Measurements from ENCODE around the gene AGAP1. TPM values are rescaled to one million over a fixed set of nuclear protein-coding genes. Genes with fewer than 3 reads are reported as not detected.

AGAP1 gene
- total RNA-seq, 1 donor from 2014 or later: 39.4 TPM

DNA sequence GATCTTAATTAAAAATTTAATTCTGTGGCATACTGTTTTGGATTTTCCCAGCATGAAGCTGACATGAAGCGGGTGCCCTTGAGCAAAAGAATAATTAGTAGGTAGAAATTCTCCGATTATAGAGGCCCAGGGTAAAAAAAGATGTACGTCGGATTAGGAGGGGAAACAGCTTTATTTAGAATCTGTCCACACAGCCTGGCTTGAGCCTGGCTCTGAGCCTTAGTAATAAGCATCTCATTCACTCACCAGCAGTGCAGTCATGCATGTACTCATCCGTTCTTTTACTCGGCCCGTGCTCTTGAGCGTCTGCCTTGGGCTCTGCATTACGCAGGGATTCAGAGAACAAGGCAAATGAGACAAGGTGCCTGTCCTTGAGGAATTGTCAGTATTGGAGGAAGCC is 219.3 kb downstream of the AGAP1 start:
- Mint-ChIP-seq H3K27me3 (ENCODE audit: low read depth, unreplicated experiment) (no peaks in the 10 kb centered on the region), H3K4me3 (ENCODE audit: unreplicated experiment) (no peak overlapping the region), H3K9me3 (ENCODE audit: unreplicated experiment) (no peaks in the 10 kb centered on the region), H3K36me3 (ENCODE audit: low read depth, unreplicated experiment) (peaks cover 7% of the 10 kb centered on the region), H3K27ac (ENCODE audit: unreplicated experiment) (no peak overlapping the region), H3K4me1 (ENCODE audit: low read depth, unreplicated experiment) (peaks cover 24% of the 10 kb centered on the region)
- no peak for DNase-seq (ENCODE audit: low read depth)
- no peak overlapping the region for H3K9ac ChIP-seq (ENCODE audit: low read length)
- no peaks in the 10 kb centered on the region for H3K36me3 ChIP-seq (ENCODE audit: insufficient read depth, low read length)
- H3K27ac ChIP-seq (ENCODE audit: low read depth, low read length): no peak overlapping the region
- H3K27me3 ChIP-seq (ENCODE audit: insufficient read depth, low read length): no peaks in the 10 kb centered on the region
- H4K20me1 ChIP-seq (ENCODE audit: insufficient read depth, low read length): peaks cover 49% of the 10 kb centered on the region
- H3K79me2 ChIP-seq (ENCODE audit: insufficient read depth, low read length): no peaks in the 10 kb centered on the region
- H3K4me3 ChIP-seq (ENCODE audit: insufficient read depth, low read depth, low read length): no peak overlapping the region
- H2AFZ ChIP-seq (ENCODE audit: low read depth, low read length): no peak overlapping the region
- no peak for FAIRE-seq
- no peak overlapping the region for H3K4me2 ChIP-seq (ENCODE audit: low read length)
- H3K4me1 ChIP-seq (ENCODE audit: insufficient read depth, low read length): peaks cover 18% of the 10 kb centered on the region
- H3K9me3 ChIP-seq (ENCODE audit: insufficient read depth, low read depth, low read length): no peaks in the 10 kb centered on the region
- TF ChIP-seq EZH2 (IDR thresholded peaks at IDR 0.05; ENCODE audit: insufficient read depth, low read length): no peak
- TF ChIP-seq, protein P1, sequence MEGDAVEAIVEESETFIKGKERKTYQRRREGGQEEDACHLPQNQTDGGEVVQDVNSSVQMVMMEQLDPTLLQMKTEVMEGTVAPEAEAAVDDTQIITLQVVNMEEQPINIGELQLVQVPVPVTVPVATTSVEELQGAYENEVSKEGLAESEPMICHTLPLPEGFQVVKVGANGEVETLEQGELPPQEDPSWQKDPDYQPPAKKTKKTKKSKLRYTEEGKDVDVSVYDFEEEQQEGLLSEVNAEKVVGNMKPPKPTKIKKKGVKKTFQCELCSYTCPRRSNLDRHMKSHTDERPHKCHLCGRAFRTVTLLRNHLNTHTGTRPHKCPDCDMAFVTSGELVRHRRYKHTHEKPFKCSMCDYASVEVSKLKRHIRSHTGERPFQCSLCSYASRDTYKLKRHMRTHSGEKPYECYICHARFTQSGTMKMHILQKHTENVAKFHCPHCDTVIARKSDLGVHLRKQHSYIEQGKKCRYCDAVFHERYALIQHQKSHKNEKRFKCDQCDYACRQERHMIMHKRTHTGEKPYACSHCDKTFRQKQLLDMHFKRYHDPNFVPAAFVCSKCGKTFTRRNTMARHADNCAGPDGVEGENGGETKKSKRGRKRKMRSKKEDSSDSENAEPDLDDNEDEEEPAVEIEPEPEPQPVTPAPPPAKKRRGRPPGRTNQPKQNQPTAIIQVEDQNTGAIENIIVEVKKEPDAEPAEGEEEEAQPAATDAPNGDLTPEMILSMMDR (IDR thresholded peaks at IDR 0.05; ENCODE audit: insufficient read depth, low read depth, low read length): no peak

- no peak overlapping the region for H2AFZ ChIP-seq (ENCODE audit: low read depth, low read length)
- Mint-ChIP-seq H3K9me3 (ENCODE audit: unreplicated experiment) (no peaks in the 10 kb centered on the region), H3K36me3 (ENCODE audit: low read depth, unreplicated experiment) (peaks cover 9% of the 10 kb centered on the region), H3K4me1 (ENCODE audit: low read depth, unreplicated experiment) (peaks cover 16% of the 10 kb centered on the region), H3K27me3 (ENCODE audit: low read depth, unreplicated experiment) (no peaks in the 10 kb centered on the region), H3K27ac (ENCODE audit: unreplicated experiment) (no peak overlapping the region), H3K4me3 (ENCODE audit: unreplicated experiment) (no peak overlapping the region)
- DNase-seq (ENCODE audit: low read depth) (no peak), FAIRE-seq (no peak)
- H3K9ac ChIP-seq (ENCODE audit: low read length): no peak overlapping the region
- TF ChIP-seq, protein P1 (IDR thresholded peaks at IDR 0.05; ENCODE audit: insufficient read depth, low read depth, low read length): no peak
- TF ChIP-seq EZH2 (IDR thresholded peaks at IDR 0.05; ENCODE audit: insufficient read depth, low read length): no peak
- no peaks in the 10 kb centered on the region for H3K36me3 ChIP-seq (ENCODE audit: insufficient read depth, low read length)
- H3K79me2 ChIP-seq (ENCODE audit: insufficient read depth, low read length): no peaks in the 10 kb centered on the region
- no peak overlapping the region for H3K4me3 ChIP-seq (ENCODE audit: insufficient read depth, low read depth, low read length)
- H3K4me2 ChIP-seq (ENCODE audit: low read length): no peak overlapping the region
- H3K9me3 ChIP-seq (ENCODE audit: insufficient read depth, low read depth, low read length): no peaks in the 10 kb centered on the region
- no peaks in the 10 kb centered on the region for H3K4me1 ChIP-seq (ENCODE audit: insufficient read depth, low read length)
- H3K27me3 ChIP-seq (ENCODE audit: insufficient read depth, low read length): no peaks in the 10 kb centered on the region
- peaks cover 44% of the 10 kb centered on the region for H4K20me1 ChIP-seq (ENCODE audit: insufficient read depth, low read length)
- H3K27ac ChIP-seq (ENCODE audit: low read depth, low read length): no peak overlapping the region
Measured at GRCh38 chr2:235715601-235716000, 221.8 kb downstream of the AGAP1 start.

DNA sequence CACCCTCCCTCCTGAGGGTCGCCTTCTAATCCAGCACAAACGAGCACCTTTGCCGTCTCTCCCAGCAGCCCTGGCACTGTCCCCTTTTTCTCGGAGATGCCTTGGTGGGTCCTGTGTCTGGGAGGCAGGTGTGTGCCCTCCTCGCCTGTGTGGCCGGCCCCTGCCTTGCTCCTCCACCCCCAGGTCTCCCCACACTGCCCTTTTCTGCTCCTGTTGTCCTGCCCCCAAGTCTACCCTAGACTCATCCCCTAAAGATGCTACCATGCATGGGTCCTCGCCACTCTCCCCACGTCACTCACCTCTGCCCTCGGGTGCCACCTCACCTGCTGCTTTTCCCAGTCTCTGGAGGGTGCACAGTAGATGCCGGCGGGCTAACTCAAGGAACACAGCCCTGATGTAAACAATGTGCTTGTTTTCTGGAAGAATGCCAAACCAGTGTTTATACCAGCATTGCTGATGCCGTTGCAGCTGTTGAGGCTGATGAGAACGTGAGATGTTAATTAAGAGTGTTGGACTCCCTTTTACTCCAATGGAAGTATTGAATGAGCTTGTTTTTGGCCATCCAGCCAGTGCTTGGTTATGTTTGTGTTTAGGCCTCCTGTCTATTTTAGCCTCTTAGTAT is 223.1 kb downstream of the AGAP1 start:
- Mint-ChIP-seq H3K36me3 (ENCODE audit: low read depth, unreplicated experiment) (peaks cover 14% of the 10 kb centered on the region), H3K9me3 (ENCODE audit: unreplicated experiment) (no peaks in the 10 kb centered on the region), H3K27me3 (ENCODE audit: low read depth, unreplicated experiment) (no peaks in the 10 kb centered on the region), H3K4me3 (ENCODE audit: unreplicated experiment) (no peak overlapping the region), H3K4me1 (ENCODE audit: low read depth, unreplicated experiment) (peaks cover 18% of the 10 kb centered on the region), H3K27ac (ENCODE audit: unreplicated experiment) (no peak overlapping the region)
- H3K79me2 ChIP-seq (ENCODE audit: insufficient read depth, low read length): no peaks in the 10 kb centered on the region
- no peaks in the 10 kb centered on the region for H3K4me1 ChIP-seq (ENCODE audit: insufficient read depth, low read length)
- no peak overlapping the region for H2AFZ ChIP-seq (ENCODE audit: low read depth, low read length)
- no peaks in the 10 kb centered on the region for H3K27me3 ChIP-seq (ENCODE audit: insufficient read depth, low read length)
- no peak overlapping the region for H3K9ac ChIP-seq (ENCODE audit: low read length)
- H4K20me1 ChIP-seq (ENCODE audit: insufficient read depth, low read length): peaks cover 44% of the 10 kb centered on the region
- DNase-seq (ENCODE audit: low read depth) (peak; percentile 11), FAIRE-seq (no peak)
- H3K9me3 ChIP-seq (ENCODE audit: insufficient read depth, low read depth, low read length): no peaks in the 10 kb centered on the region
- no peak for TF ChIP-seq EZH2 (IDR thresholded peaks at IDR 0.05; ENCODE audit: insufficient read depth, low read length)
- TF ChIP-seq, protein P1 (IDR thresholded peaks at IDR 0.05; ENCODE audit: insufficient read depth, low read depth, low read length): no peak
- H3K27ac ChIP-seq (ENCODE audit: low read depth, low read length): no peak overlapping the region
- H3K36me3 ChIP-seq (ENCODE audit: insufficient read depth, low read length): no peaks in the 10 kb centered on the region
- no peak overlapping the region for H3K4me3 ChIP-seq (ENCODE audit: insufficient read depth, low read depth, low read length)
- H3K4me2 ChIP-seq (ENCODE audit: low read length): no peak overlapping the region
